ENCODE results near the gene SPINT2.

The SPINT2 gene

DNA sequence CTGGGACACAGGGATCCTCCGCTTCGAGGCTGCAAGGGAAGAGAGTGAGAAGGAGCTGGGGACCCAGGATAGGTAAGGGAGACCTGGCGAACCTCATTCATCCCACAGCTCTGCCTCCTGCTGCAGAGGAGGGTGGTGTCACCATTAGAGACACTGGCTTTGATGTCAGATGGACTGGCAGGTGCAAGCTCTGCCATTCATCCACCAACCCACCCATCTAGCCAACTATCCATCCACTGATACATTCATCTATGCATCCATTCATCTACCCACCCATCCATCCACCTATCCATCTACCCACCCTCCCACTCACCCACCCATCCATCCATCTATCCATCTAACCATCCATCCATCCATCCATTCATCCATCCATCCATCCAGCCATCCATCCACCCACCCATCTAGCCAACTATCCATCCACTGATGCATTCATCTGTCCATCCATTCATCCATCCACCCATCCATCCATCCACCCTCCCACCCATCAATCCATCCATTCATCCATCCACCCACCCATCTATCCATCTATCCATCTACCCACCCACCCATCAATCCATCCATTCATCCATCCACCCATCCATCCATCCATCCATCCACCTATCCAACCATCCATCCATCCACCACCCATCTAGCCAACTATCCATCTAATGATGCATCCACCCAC, 45.4 kb downstream of the SPINT2 start:
- Mint-ChIP-seq H3K27me3 (no peaks in the 10 kb centered on the region), H3K4me1 (peaks cover 27% of the 10 kb centered on the region), H3K9me3 (peaks cover 5% of the 10 kb centered on the region in 2 donors), H3K4me3 (no peak overlapping the region), H3K27ac (no peak overlapping the region)
- ATAC-seq (no peak), DNase-seq (no peak)

DNA sequence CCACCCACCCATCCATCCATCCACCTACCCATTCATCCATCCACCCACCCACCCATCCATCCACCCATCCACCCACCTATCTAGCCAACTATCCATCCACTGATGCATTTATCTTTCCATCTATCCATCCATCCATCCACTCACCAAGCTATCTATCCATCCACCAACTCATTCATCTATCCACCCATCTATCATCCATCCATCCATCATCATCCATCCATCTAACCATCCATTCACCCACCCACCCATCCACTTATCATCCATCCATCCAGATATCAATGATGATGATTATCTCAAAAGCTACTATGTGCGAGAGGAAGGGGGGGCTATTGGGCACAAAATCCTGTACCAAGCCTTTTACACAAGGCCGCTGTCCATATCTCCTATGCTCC, 45.9 kb downstream of the SPINT2 start:
- Mint-ChIP-seq H3K4me1 (peaks cover 32% of the 10 kb centered on the region), H3K9me3 (peaks cover 5% of the 10 kb centered on the region in 2 donors), H3K4me3 (no peak overlapping the region), H3K27ac (no peak overlapping the region), H3K27me3 (no peaks in the 10 kb centered on the region)
- no peak for ATAC-seq
- DNase-seq: no peak

DNA sequence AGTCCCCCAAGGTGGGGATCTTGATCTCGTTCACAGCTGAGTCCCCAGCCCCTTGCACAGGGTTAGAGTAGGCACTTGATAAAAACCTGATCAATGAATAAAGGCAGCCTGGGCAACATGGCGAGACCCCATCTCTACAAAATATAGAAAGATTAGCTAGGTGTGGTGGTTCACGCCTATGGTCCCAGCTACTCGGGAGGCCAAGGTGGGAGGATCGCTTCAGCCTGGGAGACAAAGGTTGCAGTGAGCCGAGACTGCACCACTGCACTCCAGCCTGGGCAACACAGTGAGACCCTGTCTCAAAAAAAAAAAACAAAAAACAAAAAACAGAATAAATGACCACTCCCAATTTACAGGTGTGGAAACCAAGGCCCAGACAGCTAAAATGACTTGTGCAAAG, 46.6 kb downstream of the SPINT2 start:
- Mint-ChIP-seq H3K4me1 (peaks cover 34% of the 10 kb centered on the region), H3K27me3 (no peaks in the 10 kb centered on the region), H3K9me3 (peaks cover 5% of the 10 kb centered on the region in 2 donors), H3K27ac (peak overlapping the region in 1 of 2 donors; percentile 19), H3K4me3 (no peak overlapping the region)
- DNase-seq (no peak), ATAC-seq (no peak)

DNA sequence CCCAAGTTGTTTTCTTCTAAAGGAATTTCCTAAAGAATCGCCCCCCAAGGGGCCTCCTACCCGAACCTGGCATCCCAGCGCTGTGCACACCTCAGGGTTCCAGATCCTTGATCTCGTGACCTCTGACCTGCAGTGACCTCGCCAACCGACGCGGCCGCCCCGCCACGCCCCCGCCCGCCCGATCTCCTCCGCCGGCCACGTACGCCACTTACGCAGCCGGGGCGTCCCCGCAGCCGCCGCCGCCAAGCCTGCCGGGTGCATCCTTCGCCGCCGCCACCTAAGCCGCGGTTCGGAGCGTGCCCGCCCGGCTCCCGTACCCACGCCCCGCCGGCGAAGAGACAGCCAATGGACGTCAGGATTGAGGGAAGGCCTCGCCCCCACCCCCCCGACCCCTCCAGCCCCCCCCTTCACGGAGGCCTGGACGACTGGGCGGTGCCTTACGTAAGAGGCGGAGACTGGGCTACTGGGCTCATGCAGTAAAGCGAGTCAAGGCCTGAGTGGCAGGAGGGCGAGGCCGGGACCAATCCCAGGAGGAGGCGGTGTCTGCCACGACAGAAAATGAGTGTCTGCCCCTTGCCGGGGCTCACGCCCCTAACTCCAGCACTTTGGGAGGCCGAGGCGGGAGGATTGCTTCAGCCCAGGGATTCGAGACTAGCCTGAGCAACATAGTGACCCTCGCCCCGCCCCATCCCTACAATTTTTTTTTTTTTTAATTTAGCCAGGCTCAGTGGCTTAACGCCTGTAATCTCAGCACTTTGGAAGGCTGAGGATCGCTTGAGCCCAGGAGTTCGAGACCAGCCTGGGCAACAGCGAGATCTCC, 51.5 kb downstream of the SPINT2 start, which contains the start of gene YIF1B:
Gene YIF1B, minus strand, starts transcription at position 291 of the 820 bp plus-strand sequence. Its CDS starts 30 bp downstream, at position 261.
- DNase-seq (peak; percentile 97 to 98), ATAC-seq (peak; percentile 95)
- H3K27ac Mint-ChIP-seq: peak within 1 kb of the TSS; percentile 95 to 98
- peaks cover 0 to under 1% of the 10 kb centered on the region in 2 donors for H3K9me3 Mint-ChIP-seq
- H3K27me3 Mint-ChIP-seq: no peaks in the 10 kb centered on the region
- H3K4me1 Mint-ChIP-seq: peaks cover 67% of the 10 kb centered on the region
- peak within 1 kb of the TSS; percentile 91 to 98 for H3K4me3 Mint-ChIP-seq

DNA sequence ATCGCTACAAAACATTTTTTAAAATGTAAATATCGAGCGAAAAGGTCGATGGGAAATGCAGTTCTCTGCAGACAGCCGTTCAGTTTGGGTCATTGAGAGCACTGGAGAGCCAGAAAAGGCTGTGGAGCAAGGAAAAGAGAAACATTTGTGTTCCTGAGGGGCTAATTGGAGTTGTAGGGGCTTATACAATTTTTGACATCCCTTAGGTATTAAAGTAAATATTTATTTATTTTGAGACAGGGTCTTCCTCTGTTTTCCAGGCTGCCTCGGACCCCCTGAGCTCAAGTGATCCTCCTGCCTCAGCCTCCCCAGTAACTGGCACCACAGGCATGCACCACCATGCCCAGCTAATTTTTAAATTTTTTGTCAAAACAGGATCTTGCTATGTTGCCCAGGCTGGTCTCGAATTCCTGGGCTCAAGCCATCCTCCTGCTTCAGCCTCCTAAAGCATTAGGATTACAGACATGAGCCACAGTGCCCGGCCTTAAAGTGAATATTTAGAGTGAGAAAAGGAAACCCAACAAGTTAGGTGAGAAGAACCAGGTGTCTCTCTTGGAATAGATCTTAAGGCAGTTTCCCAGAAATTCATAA, 52.2 kb downstream of the SPINT2 start:
- Mint-ChIP-seq H3K27me3 (no peaks in the 10 kb centered on the region), H3K4me1 (peaks cover 72% of the 10 kb centered on the region), H3K9me3 (no peaks in the 10 kb centered on the region), H3K4me3 (peak overlapping the region; percentile 91 to 98), H3K27ac (peak overlapping the region; percentile 94 to 98)
- ATAC-seq (peak; percentile 1), DNase-seq (no peak)

DNA sequence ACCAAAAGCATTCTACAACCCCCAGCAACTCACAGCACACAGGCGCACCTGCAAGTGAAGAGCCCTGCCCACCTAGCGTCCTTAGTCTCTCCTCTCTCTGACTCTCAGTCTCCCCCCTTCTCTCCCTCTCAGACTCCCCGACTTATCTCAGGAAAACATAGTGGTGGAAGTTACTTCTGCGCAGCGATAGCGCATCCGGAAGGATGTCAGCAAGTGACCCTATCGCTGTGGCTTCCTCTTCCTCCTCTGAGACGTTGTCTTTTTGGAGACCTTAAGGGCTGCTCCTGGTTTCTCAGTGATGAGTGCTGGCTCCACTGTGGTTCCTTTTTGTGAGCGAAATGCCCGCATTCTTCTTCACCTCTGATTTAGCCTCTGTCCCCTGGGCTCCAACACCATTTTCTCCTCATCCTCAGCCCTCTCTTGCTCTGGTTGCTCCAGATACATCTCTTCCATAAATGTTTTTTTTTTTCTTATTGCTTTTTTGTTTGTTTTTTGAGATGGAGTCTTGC, 52.8 kb downstream of the SPINT2 start:
- DNase-seq (no peak), ATAC-seq (no peak)
- Mint-ChIP-seq H3K4me1 (peaks cover 71% of the 10 kb centered on the region), H3K9me3 (no peaks in the 10 kb centered on the region), H3K27me3 (no peaks in the 10 kb centered on the region), H3K27ac (peak overlapping the region; percentile 81 to 98), H3K4me3 (peak overlapping the region; percentile 91 to 98)

DNA sequence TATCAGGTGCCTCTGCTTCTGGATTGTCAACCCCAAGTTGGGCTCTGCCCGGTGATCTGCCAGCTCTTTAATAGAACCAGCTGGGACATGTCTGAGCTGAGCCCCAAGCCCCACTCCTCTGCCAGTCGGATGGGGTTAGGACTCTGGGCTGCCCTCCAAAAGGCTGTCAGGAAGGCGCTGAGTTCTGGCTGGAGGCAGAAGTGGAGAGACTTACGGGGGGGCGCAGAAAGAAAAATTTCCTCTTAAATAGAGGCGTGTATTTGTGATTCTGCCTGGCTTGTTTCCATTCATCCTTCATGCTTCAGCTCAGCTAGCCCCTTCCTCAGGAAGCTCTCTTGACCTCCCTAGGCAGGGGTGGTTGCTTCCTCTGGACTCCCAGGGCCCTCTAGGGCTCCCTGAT, 54.3 kb downstream of the SPINT2 start:
- ATAC-seq (no peak), DNase-seq (no peak)
- Mint-ChIP-seq H3K9me3 (no peaks in the 10 kb centered on the region), H3K4me3 (peak overlapping the region; percentile 87 to 93), H3K4me1 (peaks cover 63% of the 10 kb centered on the region), H3K27ac (no peak overlapping the region), H3K27me3 (no peaks in the 10 kb centered on the region)

DNA sequence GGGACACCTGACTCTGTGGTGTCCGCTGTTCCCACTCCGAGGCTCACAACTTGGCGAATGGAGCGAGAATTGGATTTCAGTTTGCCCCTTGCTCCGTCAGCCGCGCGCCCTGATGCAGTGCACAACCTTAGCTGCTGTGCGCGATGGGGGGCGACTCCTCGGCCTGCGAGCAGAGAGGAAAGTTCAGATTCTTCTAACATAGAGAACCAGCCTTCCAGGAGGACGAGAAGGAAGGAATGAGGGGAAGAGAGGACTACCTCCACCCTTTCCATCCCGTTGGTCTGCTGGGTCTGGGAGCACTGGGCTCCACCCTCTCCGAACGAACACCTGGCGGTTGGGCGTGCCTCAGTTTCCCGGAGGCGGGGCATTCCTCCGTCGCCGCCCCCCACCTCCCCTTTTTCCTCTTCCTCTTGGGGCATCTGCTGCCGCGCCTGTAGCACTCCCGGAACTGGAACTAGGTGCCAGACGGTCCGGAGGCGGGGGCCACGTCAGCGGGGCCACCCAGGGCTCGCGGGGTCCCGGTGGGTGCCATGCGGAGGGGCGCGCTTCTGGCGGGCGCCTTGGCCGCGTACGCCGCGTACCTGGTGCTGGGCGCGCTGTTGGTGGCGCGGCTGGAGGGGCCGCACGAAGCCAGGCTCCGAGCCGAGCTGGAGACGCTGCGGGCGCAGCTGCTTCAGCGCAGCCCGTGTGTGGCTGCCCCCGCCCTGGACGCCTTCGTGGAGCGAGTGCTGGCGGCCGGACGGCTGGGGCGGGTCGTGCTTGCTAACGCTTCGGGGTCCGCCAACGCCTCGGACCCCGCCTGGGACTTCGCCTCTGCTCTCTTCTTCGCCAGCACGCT, 55.3 kb downstream of the SPINT2 start, which contains the start of gene KCNK6:
Gene KCNK6, plus strand, starts transcription at position 425 of the 838 bp plus-strand sequence. Its CDS starts 106 bp downstream, at position 531.
- H3K4me3 Mint-ChIP-seq: peak within 1 kb of the TSS; percentile 87 to 93
- peak within 1 kb of the TSS; percentile 70 to 89 for H3K27ac Mint-ChIP-seq
- peaks cover 58% of the 10 kb centered on the region for H3K4me1 Mint-ChIP-seq
- DNase-seq (peak; percentile 35 to 49), ATAC-seq (peak; percentile 26)
- no peaks in the 10 kb centered on the region for H3K27me3 Mint-ChIP-seq
- no peaks in the 10 kb centered on the region for H3K9me3 Mint-ChIP-seq

DNA sequence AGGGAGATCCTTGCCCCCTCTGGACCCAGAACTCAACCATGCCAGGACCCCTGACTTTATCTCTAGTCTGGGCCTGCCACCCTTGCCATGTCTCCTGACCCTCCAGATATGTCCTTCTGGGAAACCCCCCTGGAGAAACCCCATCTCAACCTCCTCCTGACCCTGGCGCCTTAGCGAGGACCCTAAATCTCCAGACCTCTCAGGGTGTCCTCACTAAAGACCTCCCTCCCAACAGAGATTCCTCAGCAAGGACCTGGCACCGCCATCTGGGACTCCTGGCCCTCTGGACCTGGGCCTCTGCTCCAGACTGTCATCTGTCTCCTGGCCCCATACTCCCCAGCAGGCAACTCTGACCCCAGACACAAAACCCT, 56.6 kb downstream of the SPINT2 start:
- ATAC-seq (no peak), DNase-seq (no peak)
- H3K27ac Mint-ChIP-seq: peak overlapping the region in 1 of 2 donors; percentile 61
- H3K4me1 Mint-ChIP-seq: peaks cover 50% of the 10 kb centered on the region
- peak overlapping the region; percentile 87 to 93 for H3K4me3 Mint-ChIP-seq
- H3K27me3 Mint-ChIP-seq: no peaks in the 10 kb centered on the region
- H3K9me3 Mint-ChIP-seq: no peaks in the 10 kb centered on the region

DNA sequence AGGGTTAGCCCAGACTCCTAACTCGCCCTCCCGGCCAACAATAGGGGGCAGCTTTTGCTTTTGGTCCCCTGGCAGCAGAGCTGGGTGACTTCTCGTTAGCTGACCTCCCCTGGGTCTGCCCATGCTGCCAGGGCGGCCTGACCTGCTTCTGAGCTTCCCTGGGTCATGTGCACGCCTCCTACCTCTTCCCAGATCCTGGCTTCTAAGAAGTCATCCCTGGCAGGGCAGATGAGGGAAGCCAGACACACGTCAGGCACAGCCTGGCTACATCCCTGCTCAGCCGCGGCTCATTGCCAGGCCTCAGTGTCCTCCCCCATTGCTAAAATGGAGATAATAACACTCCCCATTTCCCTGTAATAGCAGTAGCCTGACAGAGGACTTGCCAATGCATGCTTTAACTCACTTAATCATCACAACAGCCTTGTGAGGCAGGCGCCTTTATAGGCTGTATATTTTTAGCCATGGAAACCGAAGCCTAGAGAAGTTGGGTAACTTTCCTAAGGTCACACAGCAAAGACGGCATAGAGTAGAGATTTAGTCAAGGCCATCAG, 57.3 kb downstream of the SPINT2 start:
- H3K27me3 Mint-ChIP-seq: no peaks in the 10 kb centered on the region
- peak overlapping the region in 1 of 2 donors; percentile 93 for H3K4me3 Mint-ChIP-seq
- no peaks in the 10 kb centered on the region for H3K9me3 Mint-ChIP-seq
- DNase-seq (no peak), ATAC-seq (no peak)
- peaks cover 43% of the 10 kb centered on the region for H3K4me1 Mint-ChIP-seq
- no peak overlapping the region for H3K27ac Mint-ChIP-seq

DNA sequence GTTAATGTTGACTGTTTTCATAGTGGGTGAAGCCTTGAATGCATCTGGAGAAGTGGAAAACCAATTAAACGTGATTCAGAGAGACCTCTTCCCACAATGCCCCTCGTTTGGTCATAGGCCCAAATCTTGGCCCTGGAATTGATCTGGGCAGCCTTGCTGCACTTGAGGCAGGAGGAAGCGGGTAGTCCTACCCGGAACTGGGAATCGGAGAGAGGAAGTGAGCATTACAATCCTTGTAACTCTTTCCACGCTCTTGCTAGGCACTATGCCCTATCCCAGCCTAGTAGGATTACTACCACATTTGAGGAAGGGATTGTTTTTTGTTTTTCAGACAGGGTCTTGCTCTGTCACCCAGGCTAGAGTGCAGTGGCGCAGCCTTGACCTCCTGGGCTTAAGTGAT, 58.9 kb downstream of the SPINT2 start:
- Mint-ChIP-seq H3K9me3 (no peaks in the 10 kb centered on the region), H3K4me3 (no peak overlapping the region), H3K4me1 (peaks cover 32% of the 10 kb centered on the region), H3K27ac (no peak overlapping the region), H3K27me3 (no peaks in the 10 kb centered on the region)
- ATAC-seq: no peak
- DNase-seq: no peak

DNA sequence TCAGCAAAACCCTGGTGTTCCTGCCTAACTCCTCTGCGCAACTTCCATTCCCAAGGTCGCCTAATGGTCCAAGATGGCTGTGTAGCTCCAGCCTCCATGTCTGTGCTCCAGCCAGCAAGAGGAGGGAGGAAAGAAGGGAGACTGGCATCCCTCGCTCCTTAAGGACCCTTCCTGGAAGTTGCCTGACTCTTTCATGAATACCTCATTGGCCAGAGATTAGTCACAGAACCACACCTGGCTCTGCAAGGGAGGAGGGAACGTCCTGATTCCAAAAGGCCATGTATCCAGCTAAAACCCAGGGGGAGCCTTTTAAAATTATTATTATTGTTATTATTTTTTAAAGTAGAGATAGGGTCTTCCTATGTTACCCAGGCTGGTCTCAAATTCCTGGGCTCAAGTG, 60.1 kb downstream of the SPINT2 start:
- Mint-ChIP-seq H3K4me1 (peaks cover 21% of the 10 kb centered on the region), H3K9me3 (no peaks in the 10 kb centered on the region), H3K27me3 (no peaks in the 10 kb centered on the region), H3K4me3 (no peak overlapping the region), H3K27ac (no peak overlapping the region)
- no peak for DNase-seq
- ATAC-seq: no peak

DNA sequence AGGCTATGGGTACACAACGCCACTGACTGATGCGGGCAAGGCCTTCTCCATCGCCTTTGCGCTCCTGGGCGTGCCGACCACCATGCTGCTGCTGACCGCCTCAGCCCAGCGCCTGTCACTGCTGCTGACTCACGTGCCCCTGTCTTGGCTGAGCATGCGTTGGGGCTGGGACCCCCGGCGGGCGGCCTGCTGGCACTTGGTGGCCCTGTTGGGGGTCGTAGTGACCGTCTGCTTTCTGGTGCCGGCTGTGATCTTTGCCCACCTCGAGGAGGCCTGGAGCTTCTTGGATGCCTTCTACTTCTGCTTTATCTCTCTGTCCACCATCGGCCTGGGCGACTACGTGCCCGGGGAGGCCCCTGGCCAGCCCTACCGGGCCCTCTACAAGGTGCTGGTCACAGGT, 62.2 kb downstream of the SPINT2 start:
- no peak overlapping the region for H3K27ac Mint-ChIP-seq
- DNase-seq (no peak), ATAC-seq (no peak)
- H3K4me3 Mint-ChIP-seq: no peak overlapping the region
- peaks cover 4% of the 10 kb centered on the region for H3K4me1 Mint-ChIP-seq
- H3K27me3 Mint-ChIP-seq: no peaks in the 10 kb centered on the region
- H3K9me3 Mint-ChIP-seq: no peaks in the 10 kb centered on the region

DNA sequence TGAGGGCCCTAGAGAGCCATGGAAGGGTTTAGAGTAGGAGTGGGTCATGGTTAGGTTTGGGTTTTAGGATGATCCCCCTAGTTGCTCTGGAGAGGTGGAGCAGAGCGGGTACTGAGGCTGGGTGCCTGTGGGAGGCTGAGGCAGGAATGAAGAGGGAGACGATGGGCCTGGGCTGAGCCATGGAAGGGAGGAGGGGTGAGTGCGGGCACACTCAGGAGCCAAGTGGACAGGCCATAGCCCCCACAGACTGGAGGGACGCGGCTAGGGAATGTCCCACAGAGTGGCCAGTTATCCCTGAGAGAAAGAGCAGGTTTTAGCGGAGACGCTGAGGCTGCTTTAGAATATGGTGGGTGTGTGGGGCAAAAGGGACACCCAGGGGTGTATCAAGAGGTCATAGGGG, 65.3 kb downstream of the SPINT2 start:
- Mint-ChIP-seq H3K27ac (no peak overlapping the region), H3K4me3 (no peak overlapping the region), H3K9me3 (no peaks in the 10 kb centered on the region), H3K4me1 (no peaks in the 10 kb centered on the region), H3K27me3 (no peaks in the 10 kb centered on the region)
- DNase-seq: no peak
- no peak for ATAC-seq

DNA sequence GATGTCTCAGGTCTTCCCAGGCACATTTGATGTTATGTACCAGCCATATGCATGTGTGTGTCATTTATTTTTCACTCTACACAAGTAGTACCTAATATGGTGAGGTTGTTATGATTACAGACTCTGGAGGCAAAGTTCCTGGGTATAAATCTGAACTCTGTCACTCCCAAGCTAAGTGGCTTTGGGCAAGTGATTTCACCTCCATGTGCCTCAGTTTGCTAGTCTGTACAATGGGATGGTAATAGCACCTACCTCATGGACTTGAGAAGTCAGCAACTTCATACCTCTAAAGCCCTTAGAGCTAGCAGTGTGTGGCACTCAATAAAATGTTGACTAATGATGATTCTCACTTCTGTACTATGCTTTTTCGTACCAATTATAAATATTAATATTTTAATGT, 67.4 kb downstream of the SPINT2 start:
- Mint-ChIP-seq H3K9me3 (no peaks in the 10 kb centered on the region), H3K27me3 (no peaks in the 10 kb centered on the region), H3K27ac (no peak overlapping the region), H3K4me1 (no peaks in the 10 kb centered on the region), H3K4me3 (no peak overlapping the region)
- no peak for ATAC-seq
- no peak for DNase-seq
